BE2C (cell line): ENCODE data around the gene KAT14.

ENCODE experiments used
- DNase-seq: peaks from one replicate; pipeline ENCODE4 v3.0.0-alpha.2; 2020
- H3K27me3 ChIP-seq: fragments of 250-450 bp; sonication (Bioruptor Pico); 2 replicates; pipeline ENCODE4 v1.5.1; 2020; ENCODE audit warnings: mild to moderate bottlenecking
- H3K36me3 ChIP-seq: fragments of 250-450 bp; sonication (Bioruptor Pico); 2 replicates; pipeline ENCODE4 v1.5.1; 2020; ENCODE audit warnings: mild to moderate bottlenecking
- H3K4me1 ChIP-seq: fragments of 250-450 bp; sonication (Bioruptor Pico); 2 replicates; pipeline ENCODE4 v1.5.1; 2020
- H3K4me3 ChIP-seq: 2 replicates; pipeline ENCODE4 v1.5.1; 2011; ENCODE audit warnings: low read depth, low read length
- H3K9me3 ChIP-seq: fragments of 250-450 bp; sonication (Bioruptor Pico); 2 replicates; pipeline ENCODE4 v1.5.1; 2020
- CTCF ChIP-seq: IDR thresholded peaks from 2 replicates; pipeline ENCODE4 v1.5.1; 2012; ENCODE audit warnings: mild to moderate bottlenecking, low read depth, low read length

KAT14 gene

GRCh38 chr20:18132663-18133062 is 5.0 kb upstream of the KAT14 start:
- Histone ChIP-seq H3K4me1 (no peaks in the 10 kb centered on the region), H3K4me3 (no peak overlapping the region), H3K9me3 (no peaks in the 10 kb centered on the region), H3K36me3 (no peaks in the 10 kb centered on the region), H3K27me3 (no peaks in the 10 kb centered on the region)
- no peak for TF ChIP-seq CTCF
- no peak for DNase-seq

GRCh38 chr20:18133962-18134361 is 3.7 kb upstream of the KAT14 start:
- Histone ChIP-seq H3K36me3 (peaks cover 4% of the 10 kb centered on the region; the same call in 1 of the 2 replicates), H3K4me1 (0 out of 2 replicates have a peak, but pooled peaks cover 3% of the 10 kb centered on the region), H3K4me3 (no peak overlapping the region), H3K27me3 (no peaks in the 10 kb centered on the region), H3K9me3 (no peaks in the 10 kb centered on the region)
- no peak for DNase-seq
- no peak for TF ChIP-seq CTCF

- H3K9me3 ChIP-seq = no peaks in the 10 kb centered on the region
- 0 out of 2 replicates have a peak, but pooled peaks cover 3% of the 10 kb centered on the region for H3K4me1 ChIP-seq
- H3K27me3 ChIP-seq = no peaks in the 10 kb centered on the region
- H3K4me3 ChIP-seq = peak overlapping the region; percentile 97
- no peak for DNase-seq
- peaks cover 14% of the 10 kb centered on the region for H3K36me3 ChIP-seq
- TF ChIP-seq CTCF = no peak
Observed at GRCh38 chr20:18138266-18138582, 561 bp downstream of the KAT14 start.

GRCh38 chr20:18138639-18139583 is 1.2 kb downstream of the KAT14 start:
- Histone ChIP-seq H3K4me3 (peak overlapping the region; percentile 97), H3K36me3 (peaks cover 14% of the 10 kb centered on the region), H3K9me3 (no peaks in the 10 kb centered on the region), H3K4me1 (0 out of 2 replicates have a peak, but pooled peaks cover 3% of the 10 kb centered on the region), H3K27me3 (no peaks in the 10 kb centered on the region)
- TF ChIP-seq CTCF = no peak
- DNase-seq = no peak

- no peak for DNase-seq
- no peaks in the 10 kb centered on the region for H3K27me3 ChIP-seq
- H3K36me3 ChIP-seq = peaks cover 14% of the 10 kb centered on the region
- H3K4me1 ChIP-seq = 0 out of 2 replicates have a peak, but pooled peaks cover 3% of the 10 kb centered on the region
- TF ChIP-seq CTCF = no peak
- no peak overlapping the region for H3K4me3 ChIP-seq
- H3K9me3 ChIP-seq = no peaks in the 10 kb centered on the region
Observed at GRCh38 chr20:18139832-18140231, 2.2 kb downstream of the KAT14 start.

GRCh38 chr20:18144541-18145099 is 7.0 kb downstream of the KAT14 start:
- H3K36me3 ChIP-seq = peaks cover 24% of the 10 kb centered on the region
- H3K9me3 ChIP-seq = no peaks in the 10 kb centered on the region
- no peak overlapping the region for H3K4me3 ChIP-seq

More at GRCh38 chr20:18144541-18145099, 7.0 kb downstream of the KAT14 start:
- Histone ChIP-seq H3K27me3 (no peaks in the 10 kb centered on the region), H3K4me1 (no peaks in the 10 kb centered on the region)
- DNase-seq = no peak
- TF ChIP-seq CTCF = no peak
